Inferior parietal cortex (tissue), 1 donor: ENCODE results near the gene PRKG1.

Experiments
- DNase-seq: peaks from one replicate; pipeline ENCODE4 v3.0.0-alpha.2; 2016; ENCODE audit errors: extremely low spot score

PRKG1 gene

GRCh38 chr10:51696251-51696650 is 622.0 kb downstream of the PRKG1 start:
- no peak for DNase-seq

- DNase-seq = no peak
Observed at GRCh38 chr10:51698473-51699063, 624.3 kb downstream of the PRKG1 start.

- no peak for DNase-seq
Observed at GRCh38 chr10:51699145-51699474, 624.8 kb downstream of the PRKG1 start.

GRCh38 chr10:51699475-51700227 is 625.4 kb downstream of the PRKG1 start, which contains the start of gene CSTF2T:
CSTF2T (minus strand) TSS chr10:51699595; CDS start chr10:51699549, 46 bp downstream.
- DNase-seq = peak; percentile 98

GRCh38 chr10:51700228-51700817 is 626.0 kb downstream of the PRKG1 start:
- no peak for DNase-seq

- no peak for DNase-seq
Observed at GRCh38 chr10:51705774-51706173, 631.5 kb downstream of the PRKG1 start.

GRCh38 chr10:51706225-51706624 is 631.9 kb downstream of the PRKG1 start:
- no peak for DNase-seq

GRCh38 chr10:51707392-51707791 is 633.1 kb downstream of the PRKG1 start:
- no peak for DNase-seq

GRCh38 chr10:51707821-51708424 is 633.6 kb downstream of the PRKG1 start:
- no peak for DNase-seq

GRCh38 chr10:51708609-51709008 is 634.3 kb downstream of the PRKG1 start:
- no peak for DNase-seq

- no peak for DNase-seq
Observed at GRCh38 chr10:51709324-51709972, 635.2 kb downstream of the PRKG1 start.

GRCh38 chr10:51711519-51711891 is 637.2 kb downstream of the PRKG1 start:
- DNase-seq = no peak

- DNase-seq = no peak
Observed at GRCh38 chr10:51716981-51717380, 642.7 kb downstream of the PRKG1 start.

- DNase-seq = no peak
Observed at GRCh38 chr10:51718804-51719291, 644.6 kb downstream of the PRKG1 start.

- no peak for DNase-seq
Observed at GRCh38 chr10:51724038-51724437, 649.8 kb downstream of the PRKG1 start.

GRCh38 chr10:51729822-51730555 is 655.7 kb downstream of the PRKG1 start:
- no peak for DNase-seq

GRCh38 chr10:51733057-51733456 is 658.8 kb downstream of the PRKG1 start:
- no peak for DNase-seq

- no peak for DNase-seq
Observed at GRCh38 chr10:51743146-51743545, 668.9 kb downstream of the PRKG1 start.

- DNase-seq = no peak
Observed at GRCh38 chr10:51744235-51745000, 670.1 kb downstream of the PRKG1 start.

- DNase-seq = no peak
Observed at GRCh38 chr10:51745397-51745796, 671.1 kb downstream of the PRKG1 start.

- no peak for DNase-seq
Observed at GRCh38 chr10:51747216-51747615, 672.9 kb downstream of the PRKG1 start.
